NCI-H1417 treated with DMSO at 0.1 percent for 48 hours (cell line): ENCODE data around the gene CAMK1.

Experiments used
- DNase-seq: peaks from one replicate; lab custom pipeline; 2025; lab: John Stamatoyannopoulos, UW

The CAMK1 gene

DNA sequence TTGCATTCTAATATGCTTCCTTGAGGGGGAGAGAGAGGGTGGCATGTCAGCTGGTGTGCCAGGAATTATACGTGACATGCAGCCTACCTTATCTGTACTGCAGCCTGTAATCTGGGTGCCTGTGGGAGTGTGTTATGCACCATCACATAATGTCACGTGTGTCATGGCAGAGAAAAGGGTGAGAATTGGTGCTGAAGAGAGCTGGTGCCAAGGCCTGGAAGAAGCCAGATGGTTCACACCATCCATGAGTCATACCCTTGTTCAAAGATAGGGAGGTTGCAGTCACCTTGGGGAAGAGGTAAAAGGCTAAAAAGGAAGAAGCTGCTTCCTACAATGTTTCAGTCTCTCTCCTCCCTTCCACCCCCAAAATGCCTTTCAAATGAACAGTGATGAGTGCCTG lies 32.9 kb downstream of the CAMK1 start:
- no peak for DNase-seq

DNA sequence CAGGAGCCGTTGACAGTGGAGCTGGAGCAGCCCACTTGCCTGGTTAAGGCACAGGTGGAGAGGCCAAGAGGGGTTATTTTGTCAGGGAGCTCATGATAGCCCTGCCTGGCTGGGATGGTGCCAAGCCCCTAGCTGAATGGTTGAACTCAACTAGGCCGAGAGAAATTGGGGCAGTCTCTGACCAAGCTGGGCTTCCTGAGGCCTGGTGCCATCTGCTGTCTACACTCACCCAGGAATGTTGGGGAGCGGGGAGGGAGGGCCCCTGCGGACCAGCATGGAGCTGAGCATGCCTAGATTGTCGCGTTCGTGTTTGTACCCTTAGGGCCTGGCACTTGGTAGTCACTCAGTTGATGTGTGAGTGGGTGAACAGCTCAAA lies 37.0 kb downstream of the CAMK1 start:
- DNase-seq = no peak

DNA sequence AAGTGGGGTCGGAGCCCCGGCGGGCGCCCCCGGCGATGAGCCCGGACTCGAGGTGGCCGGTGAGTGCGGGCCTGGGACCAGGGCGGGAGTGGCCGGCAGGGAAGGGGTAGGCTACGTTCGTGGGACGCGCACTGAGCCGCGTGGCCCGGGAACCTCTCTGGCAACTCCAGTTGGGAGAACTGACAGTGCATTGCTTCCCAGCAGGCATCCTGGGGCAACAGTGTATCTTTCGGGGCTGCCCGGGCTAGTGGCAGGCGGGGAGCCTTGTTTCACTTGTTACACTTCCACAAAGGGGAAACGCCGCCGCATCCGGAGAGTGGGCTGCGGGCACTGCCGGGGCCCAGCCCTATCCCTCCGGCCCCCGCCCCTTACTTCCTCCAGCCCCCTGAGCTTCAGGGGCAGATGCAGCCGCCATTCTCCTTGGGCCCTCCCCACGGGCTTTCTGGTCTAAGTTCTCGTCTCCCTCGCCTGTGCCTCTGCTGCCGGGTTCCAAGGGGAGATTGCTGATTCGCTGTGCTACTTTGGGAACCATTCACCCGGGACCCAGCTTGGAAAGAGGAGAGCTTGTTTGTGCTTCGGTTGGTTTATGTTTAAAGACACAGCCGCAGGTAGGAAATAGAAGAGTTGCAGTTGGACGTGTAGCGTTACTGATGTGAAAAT lies 37.5 kb downstream of the CAMK1 start:
- DNase-seq = no peak

DNA sequence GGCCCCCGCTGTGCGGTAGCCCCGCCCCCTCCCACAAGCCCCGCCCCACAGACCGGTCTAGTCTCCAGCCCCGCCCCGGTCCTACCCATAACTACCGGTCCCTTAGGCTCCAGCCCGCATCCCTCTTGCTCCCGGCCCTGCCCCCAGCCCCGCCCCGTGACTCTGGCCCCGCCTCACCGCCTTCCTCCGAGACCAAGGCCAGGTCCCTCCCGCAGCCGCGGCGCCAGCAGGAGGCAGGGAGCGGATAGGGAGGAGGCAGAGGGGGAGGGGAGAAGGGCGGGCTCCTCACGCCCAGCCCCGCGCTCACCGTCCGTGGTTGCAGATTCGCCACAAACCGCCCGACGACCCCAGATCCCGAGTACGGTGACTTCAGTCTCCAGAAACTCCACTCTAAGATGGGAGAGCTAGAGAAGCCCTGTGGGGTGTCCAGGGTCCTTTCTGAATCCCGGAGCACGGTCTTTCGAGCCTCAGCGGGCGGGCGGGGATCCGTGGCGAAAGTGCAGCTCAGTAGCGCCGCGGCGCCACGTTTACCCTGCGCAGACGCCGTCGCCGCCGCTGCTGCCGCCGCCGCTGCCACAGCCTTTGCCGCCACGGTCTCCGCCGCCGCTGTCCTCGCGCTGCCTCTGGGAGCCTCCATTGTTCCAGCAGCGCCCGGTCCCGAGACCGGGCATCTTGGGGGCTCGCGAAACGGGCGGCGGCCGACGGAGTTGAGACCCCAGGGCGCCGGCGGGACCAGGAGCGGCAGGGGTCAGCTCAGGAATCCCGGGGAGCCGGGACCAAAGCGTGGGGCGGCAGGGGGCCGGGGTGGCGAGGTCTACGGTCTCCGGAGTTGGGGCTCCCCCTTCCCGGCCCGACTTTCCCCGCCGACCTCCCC lies 38.3 kb downstream of the CAMK1 start, which contains the start of gene BRPF1:
TSS of gene BRPF1 (plus strand) at position 530 of the 874 bp plus-strand sequence. CDS start 2,406 bp downstream, outside the sequence.
- DNase-seq = peak; percentile 52

DNA sequence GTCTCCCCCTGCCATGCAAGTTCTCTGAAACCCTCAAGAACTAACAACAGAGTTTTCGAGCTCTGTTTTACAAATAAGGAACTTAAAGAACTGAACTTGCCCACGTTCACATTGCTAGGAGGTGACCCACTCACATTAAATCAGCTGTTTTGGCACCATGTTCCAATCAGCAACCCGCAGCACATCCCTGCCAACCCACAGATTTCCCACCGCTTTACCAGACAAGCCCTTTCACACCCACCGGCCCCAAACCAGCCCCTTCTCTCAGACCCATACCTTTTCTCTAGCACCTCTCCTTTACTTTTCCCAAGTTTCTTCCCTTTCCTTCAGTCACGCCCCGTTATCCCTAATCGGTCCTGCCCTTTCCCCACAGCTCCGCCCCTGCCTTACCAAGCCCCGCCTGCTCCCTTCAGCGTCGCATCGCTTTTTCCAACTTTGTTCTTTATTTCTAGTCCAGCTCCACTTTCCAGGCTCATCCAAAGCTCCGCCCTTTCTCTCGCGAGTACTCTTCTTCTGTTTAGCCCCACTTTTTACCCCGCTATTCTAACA lies 39.0 kb downstream of the CAMK1 start:
- no peak for DNase-seq

DNA sequence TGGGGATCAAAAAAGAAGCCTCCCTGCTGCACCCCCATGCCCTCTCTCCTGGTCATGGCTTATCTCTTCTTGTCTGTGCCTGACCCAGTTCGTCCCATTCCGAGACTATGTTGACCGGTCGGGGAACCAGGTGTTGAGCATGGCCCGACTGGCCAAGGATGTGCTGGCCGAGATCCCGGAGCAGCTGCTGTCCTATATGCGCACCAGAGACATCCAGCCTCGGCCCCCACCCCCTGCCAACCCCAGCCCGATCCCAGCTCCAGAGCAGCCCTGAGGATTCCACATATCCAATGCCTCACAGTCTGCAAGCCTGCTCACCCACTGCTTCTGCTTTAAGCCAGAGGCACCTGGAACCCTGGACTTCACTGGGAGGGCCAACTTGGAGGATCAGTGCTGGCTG lies 40.3 kb downstream of the CAMK1 start:
- no peak for DNase-seq

DNA sequence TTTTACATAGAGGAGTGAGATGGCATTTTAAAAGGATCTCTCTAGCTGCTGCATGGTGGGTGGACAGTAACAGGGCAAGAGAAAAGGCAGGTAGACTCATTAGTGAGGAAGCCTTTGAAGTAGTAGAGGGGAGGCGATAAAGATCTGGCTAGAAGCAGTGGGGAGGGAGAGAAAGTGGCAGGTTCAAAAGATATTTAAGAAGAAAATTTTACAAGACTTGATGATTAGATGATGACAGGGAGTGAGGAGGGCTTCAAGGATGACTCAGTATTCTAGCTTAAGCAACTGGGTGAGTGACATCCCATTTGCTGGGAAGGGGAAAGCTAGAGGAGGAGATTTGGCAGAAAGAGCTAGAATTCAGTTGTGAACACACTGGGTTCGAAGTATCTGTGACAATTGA lies 42.0 kb downstream of the CAMK1 start:
- no peak for DNase-seq

DNA sequence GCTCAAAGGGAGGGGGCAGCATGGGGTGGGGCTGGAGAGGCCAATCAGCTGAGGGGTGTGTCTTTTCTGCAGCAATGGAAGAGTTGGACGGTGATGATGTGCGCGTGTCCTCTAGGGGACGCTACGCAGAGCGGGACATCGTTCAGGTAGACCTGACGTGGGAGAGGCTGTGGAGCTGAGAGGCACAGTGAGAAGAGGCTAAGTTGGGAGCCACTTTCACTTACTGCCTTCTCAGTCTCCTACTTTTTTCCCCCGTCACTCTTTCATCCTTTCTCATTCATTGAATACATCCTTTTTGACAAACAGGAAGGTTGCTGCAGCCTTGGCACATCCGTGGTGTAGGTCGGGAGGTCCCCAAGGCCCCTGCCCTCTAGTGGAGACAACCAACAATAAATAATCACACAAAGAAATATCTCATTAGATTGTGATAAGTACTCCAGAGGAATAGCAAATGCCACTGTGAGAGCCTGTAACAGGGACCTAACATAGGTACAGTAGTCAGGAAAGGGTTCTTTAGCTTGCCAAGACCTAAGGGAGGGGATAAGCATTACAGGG lies 42.6 kb downstream of the CAMK1 start:
- no peak for DNase-seq

DNA sequence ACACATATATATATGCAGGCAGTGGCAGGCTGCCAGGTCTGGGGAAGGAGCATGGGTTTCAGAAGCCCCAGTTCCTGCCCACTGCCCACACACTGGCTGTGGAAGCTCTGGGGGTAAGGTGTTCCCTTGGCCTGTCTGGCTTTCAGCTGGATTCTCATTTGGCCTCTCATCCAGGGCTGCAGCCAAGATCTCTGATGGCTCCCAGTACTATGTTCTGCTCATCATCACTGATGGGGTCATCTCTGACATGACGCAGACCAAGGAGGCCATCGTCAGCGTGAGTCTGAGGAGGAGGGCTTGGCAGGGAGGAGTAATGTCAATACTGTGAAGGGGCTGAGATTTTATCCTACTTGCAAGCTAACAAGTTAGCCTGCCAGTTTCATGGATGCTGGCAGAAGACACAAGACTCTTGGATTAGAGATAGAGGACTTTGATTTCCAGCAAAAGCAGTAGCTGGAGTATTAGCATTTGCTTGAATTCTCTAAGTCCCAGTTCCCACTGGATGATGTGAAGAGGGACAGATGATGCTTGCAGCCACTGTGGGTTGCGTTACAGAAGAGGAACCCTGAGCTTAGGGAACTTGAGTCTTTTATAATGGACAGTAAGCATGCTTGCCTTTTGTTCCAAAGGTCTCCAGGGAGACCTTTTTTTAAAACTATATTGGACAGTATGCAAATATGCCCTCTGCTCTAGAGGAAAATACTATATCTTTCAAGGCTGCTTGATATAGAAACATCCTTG lies 43.8 kb downstream of the CAMK1 start:
- DNase-seq = no peak

DNA sequence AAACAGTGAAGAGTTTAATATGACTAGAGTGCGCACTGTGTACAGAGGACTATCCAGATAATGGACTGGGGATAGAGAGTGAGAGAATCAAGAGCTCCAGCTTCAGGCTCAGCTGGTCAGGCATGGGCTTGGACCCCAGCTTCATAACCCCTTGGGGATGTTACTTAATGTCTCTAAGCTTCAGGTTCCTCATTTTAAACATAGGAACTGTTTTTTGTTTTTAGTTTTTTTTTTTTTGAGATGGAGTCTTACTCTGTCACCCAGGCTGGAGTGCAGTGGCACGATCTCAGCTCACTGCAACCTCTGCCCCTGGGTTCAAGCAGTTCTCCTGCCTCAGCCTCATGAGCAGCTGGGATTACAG lies 48.1 kb downstream of the CAMK1 start:
- DNase-seq = no peak

DNA sequence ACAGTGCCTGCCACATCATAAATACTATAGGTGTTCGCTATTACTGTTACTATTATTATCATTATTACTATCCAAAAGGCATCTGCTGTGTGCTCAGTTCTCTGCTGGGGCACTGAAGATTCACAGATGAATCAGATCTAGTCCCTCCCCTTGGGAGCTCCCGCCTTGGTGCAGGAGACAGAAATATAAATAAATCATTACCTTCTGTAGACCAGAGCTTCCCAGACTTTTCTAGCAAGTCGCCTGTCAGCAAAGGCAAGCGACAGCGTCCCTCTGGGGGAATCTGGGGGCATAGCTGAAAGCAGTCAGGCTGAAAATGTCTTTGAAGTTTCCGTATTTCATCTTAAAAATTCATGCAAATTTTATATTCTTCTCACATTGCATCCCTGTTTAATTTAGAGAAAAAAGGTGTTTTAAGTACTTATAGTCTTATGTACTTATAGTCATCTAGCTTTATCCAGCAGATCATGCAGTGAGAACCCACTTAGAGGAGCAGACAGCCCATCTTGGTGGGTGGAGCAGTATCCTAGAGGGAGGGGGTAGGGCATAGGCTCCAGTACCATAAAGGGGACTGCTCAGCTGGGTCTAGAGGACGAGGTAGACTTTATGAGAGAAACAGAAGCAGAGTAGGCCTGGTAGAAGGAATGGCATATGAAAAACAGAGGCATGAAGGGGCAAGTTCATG lies 48.6 kb downstream of the CAMK1 start:
- DNase-seq = no peak

DNA sequence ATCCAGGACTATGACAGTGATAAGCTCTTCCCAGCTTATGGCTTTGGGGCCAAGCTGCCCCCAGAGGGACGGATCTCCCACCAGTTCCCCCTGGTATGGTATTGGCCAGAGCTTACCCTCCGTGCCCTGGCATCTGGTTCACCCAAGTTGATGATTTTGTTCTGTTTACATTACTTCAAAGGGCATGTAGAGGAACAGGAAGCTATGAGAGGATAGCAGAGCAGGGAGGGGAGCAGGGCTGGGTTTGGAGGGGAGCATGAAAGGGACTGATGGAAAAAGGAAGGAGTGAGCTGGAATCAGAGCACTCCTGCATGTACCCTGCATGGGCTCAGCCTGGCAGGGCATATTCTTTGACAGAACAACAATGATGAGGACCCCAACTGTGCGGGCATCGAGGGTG lies 51.6 kb downstream of the CAMK1 start:
- no peak for DNase-seq

DNA sequence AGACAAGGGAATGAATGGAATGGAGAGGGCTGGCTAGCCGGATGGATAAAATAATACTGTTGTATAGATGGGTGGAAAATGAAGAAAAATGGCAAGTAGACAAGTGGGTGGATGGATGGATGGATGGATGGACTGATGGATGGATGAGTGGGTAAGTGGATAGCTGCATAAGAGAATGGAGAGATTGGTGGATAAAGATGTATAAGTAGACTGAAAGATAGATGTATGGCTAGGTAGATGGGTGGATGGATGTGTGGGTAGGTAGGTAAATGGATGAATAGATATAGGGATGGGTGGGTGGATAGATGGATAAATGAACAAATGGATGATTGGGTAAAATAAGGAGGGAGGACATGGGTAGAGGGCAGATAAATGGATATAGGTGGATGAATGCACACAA lies 52.2 kb downstream of the CAMK1 start:
- DNase-seq = no peak

DNA sequence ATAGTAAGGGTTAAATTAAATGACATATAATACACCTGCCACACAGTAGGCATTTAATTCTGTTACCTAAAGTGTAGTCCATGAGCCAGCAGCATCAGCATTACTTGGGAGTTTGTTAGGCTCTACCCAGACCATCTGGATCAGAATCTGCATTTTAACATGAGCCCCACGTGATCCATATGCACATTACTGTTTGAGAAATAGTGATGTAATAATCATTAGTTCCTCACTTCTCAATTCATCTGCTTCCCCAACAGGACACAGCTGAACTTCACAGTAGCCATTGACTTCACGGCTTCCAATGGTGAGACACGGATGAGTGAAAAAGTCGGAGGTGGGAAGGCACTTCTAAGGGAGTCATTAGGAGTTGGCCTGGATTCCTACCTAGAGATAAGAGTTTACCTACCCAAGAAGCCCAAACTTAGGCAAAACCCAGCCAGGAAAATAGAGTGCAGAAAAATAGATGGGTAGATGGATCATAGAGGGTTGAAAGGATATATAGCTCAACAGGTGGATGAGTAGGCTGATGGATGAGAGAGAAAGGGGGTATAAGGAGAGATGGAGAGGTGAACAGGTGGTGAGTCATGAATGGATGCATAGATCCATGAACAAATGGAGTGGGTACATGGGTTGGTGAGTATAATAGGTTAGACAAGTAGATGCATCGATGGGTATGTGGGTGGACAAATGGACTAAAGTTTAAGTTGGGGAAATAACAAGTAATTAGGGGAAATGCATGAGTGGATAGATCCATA lies 52.8 kb downstream of the CAMK1 start:
- DNase-seq = no peak

DNA sequence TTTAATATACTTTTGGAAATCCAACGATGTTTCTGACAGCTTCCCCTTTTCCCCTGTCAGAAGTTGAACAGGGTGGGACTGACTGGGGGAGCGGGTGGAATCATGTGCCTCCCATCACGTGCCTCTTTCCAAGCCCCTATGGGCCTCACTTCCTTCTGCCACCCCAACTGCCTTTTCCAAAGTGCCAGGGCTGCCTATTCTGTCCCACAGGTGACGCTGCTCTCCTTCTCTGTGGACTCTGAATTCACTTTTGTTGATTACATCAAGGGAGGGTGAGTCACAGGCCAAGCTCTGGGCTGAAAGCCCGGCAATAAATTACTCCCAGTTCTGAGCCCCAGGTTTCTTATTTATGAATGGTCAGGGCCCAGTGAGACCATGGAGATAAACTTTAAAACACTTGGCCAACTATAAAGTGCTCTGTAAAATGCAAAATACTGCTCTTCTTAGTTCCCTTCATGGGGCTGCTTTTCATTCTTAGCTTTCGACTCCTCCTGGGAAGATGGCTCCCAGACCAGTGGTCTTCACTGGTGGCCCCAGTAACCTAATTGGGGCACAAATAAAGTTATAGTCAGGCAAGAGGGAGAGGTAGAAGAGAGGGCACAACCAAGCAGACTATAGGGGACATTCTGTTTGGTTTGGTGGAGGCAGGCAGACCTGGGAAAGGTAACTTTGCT lies 53.8 kb downstream of the CAMK1 start:
- DNase-seq = no peak

DNA sequence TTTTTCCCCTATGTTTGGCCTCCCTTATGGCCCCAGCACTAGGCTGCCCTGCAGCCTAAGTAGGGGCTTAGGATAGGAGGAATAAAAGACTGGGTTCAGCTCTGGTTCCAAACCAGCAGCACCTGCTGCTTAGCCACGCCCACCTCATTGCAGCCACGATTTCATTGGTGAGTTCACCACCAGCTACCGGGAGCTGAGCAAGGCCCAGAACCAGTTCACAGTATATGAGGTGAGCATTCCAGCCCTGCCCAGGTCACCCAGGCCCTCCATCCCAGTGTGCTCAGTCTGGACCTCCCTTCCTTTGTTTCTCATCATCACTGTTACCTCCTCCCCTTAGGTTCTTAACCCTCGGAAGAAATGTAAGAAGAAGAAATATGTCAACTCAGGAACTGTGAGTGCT lies 54.6 kb downstream of the CAMK1 start:
- no peak for DNase-seq

DNA sequence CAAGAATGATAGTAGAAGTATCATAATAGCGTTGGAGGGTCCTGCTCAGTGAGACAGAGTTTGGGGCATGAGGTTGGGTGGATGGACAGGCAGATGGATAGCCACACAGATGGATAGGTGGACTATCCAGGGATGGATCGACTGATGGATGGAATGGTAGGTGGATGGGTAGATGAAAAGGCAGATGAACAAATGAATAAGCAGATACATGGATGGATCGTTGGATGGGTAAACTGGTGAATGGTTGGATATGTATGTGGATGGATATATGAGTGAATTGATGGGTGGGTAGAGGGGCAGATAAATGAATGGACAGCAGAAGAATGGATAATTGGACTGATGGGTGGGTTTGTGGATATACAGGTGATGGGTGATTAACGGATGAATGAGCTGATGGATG lies 56.6 kb downstream of the CAMK1 start:
- DNase-seq = no peak

DNA sequence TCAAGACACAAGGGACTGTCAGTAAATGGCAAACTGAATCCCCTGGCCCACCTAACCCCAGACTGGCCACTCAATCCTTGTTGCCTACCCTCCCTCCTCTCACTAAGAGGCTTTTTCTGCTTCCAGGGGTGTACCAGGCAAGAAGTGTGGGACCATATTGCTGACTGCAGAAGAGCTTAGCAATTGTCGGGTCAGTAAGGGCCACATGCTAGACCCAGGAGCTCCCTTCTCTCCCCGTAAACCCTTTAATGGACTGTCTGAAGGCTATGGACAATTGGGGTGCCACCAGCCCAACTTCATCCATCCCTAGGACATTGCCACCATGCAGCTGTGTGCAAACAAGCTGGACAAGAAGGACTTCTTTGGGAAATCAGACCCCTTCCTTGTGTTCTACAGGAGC lies 57.3 kb downstream of the CAMK1 start:
- DNase-seq = no peak

DNA sequence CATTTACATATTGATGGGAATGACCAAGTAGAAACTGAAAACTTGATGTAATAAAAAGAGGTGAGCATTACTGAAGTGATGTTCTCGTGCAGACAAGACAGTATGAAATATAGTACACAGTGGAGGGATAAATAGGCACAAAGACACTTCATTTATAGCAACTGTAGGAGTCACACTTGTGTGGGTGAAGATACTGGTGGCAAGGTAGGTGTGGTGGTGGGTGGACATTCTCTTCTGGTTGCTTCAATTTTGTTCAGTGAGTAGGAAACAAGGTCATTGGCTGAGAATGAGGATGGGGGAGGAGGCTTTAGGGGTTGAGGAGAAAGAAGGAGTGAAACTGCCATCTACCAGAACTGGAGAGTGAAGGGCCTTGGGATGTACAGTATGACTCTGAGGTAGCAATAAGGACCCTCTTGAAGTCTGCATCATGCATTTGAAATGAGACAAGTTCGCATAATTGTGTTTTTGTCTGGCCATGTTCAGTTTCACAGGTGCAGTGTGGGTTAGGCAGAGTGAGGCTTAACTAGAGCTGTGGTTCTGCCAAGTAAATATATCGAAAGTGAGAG lies 59.5 kb downstream of the CAMK1 start:
- DNase-seq = no peak
